Measurements from ENCODE around the gene FLRT2.

GRCh38 chr14:85660243-85660922 is 130.4 kb downstream of the FLRT2 start:
- TF ChIP-seq CTCF (IDR thresholded peaks at IDR 0.05) (no peak), POLR2A (IDR thresholded peaks at IDR 0.05) (no peak), EP300 (IDR thresholded peaks at IDR 0.05; ENCODE audit: low read depth) (no peak), POLR2AphosphoS5 (IDR thresholded peaks at IDR 0.05) (no peak)
